Epidermal melanocyte (primary cell): ENCODE measurements around the gene SHROOM4.

Source experiments
- DNase-seq: peaks from one replicate; pipeline ENCODE4 v3.0.0; 2011; ENCODE audit warnings: low spot score; ENCODE audit not compliant: insufficient read length

The SHROOM4 gene, protein sequence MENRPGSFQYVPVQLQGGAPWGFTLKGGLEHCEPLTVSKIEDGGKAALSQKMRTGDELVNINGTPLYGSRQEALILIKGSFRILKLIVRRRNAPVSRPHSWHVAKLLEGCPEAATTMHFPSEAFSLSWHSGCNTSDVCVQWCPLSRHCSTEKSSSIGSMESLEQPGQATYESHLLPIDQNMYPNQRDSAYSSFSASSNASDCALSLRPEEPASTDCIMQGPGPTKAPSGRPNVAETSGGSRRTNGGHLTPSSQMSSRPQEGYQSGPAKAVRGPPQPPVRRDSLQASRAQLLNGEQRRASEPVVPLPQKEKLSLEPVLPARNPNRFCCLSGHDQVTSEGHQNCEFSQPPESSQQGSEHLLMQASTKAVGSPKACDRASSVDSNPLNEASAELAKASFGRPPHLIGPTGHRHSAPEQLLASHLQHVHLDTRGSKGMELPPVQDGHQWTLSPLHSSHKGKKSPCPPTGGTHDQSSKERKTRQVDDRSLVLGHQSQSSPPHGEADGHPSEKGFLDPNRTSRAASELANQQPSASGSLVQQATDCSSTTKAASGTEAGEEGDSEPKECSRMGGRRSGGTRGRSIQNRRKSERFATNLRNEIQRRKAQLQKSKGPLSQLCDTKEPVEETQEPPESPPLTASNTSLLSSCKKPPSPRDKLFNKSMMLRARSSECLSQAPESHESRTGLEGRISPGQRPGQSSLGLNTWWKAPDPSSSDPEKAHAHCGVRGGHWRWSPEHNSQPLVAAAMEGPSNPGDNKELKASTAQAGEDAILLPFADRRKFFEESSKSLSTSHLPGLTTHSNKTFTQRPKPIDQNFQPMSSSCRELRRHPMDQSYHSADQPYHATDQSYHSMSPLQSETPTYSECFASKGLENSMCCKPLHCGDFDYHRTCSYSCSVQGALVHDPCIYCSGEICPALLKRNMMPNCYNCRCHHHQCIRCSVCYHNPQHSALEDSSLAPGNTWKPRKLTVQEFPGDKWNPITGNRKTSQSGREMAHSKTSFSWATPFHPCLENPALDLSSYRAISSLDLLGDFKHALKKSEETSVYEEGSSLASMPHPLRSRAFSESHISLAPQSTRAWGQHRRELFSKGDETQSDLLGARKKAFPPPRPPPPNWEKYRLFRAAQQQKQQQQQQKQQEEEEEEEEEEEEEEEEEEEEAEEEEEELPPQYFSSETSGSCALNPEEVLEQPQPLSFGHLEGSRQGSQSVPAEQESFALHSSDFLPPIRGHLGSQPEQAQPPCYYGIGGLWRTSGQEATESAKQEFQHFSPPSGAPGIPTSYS (N-terminal part only)

DNA sequence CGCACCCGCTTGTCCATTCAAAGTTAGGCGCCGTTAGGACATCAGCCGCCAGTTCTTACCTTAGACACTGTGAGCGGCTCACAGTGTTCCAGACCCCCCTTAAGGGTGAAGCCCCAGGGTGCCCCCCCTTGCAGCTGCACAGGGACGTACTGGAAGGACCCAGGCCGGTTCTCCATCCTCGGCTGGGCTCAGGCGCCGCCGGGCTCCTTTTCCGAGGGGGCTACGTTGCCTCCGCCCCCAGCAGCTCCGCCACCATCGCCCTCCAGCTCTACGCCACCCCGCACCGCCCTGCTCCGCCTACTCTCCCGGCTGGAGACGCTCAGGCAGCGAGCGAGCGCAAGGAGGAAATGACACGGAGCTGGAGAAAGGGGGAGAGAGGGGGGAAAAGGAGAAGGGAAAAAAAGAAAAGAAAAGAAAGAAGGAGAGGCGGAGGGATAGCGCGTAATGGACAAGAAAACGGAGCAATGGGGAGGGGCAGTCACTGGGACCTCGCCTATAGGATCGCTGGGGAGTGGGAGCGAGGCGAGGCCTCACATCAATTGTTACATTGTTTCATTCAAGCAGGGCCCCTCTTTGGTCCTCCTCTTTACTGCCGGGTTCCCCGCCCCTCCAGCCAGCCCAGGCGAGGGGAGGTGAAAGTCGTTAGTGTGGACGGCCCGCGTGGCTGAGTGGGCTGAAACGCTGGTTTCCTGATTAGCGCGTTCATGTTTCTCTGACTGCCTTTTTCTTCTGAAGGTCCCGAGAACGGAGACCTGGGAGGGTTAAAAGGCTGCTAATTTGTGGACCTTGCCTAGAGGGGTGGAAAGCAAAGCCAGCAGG, at the start of gene SHROOM4:
TSS of gene SHROOM4 (minus strand) at position 352 of the 819 bp plus-strand sequence. CDS start at position 176, 176 bp downstream.
- DNase-seq: no peak

DNA sequence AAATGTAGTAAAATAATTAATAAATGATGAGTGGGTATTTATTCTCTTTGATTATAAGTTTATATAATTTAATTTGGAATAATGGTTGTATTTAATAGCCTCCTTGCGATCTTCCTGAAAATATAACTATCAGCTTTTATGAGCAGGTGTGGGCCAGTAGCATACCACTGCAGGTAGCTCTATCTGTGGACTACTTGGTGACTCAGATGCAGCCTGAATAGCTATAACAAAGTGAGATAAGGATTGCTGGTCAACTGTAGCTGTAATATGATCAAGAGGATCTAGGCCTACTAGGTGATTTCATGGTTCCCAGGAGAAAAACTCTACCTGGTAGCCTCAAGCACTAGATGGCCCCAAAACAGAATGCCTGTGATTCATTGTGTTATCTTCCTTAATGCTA, 49.5 kb upstream of the SHROOM4 start:
- DNase-seq: no peak

DNA sequence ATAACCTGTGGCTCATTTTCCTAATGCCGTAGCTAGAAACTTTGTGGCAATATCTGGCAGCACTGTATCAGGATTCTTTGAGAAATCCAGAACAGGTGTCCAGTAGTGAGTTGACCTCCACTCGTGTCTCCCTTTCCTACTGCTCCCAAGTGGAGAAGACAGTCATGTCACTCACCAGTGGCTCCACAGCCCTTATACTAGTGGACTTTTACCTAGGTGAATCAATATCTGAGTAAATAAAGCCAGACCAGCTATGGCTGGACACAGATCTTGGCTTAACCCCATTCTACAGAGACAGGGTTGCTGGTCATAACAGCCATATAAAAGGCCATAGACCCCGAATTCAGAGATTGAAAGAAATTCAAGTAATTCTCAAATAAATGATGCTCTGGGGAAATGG, 46.5 kb upstream of the SHROOM4 start:
- DNase-seq: no peak

DNA sequence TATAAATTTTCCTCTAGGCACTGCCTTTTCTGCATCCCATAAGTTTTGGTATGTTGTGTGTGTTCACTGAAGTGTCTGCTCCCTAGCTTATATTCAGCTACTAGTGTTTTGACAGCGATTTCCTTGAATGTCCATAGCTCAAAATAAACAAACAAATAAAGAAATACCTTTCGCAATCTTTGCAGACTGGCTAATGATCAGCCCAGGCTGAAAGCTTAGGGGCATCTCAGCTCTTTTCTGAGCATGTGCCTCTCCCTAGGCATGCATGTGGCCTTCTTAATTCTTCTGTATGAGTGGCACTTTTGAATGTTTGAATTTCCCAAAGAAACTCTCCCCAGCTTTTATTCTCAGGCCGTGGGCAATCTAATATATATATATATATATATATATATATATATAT, 44.6 kb upstream of the SHROOM4 start:
- DNase-seq: no peak

DNA sequence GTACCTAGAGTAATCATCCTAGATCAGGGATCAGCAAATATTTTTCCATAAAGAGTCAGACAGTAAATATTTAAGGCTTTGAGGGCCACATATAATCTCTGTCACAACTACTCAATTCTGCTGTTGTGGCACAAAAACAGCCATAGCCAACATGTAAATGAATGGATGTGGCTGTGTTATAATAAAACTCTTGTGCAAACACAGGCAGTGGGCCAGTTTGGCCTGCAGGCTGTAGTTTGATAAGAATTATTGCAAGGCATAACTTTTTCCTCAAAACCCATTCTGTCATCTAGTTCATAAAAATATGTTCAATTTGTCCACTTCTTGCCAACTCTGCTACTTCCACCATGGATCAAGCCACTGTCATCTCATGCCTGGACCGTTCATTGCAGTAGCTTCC, 39.4 kb upstream of the SHROOM4 start:
- DNase-seq: no peak

DNA sequence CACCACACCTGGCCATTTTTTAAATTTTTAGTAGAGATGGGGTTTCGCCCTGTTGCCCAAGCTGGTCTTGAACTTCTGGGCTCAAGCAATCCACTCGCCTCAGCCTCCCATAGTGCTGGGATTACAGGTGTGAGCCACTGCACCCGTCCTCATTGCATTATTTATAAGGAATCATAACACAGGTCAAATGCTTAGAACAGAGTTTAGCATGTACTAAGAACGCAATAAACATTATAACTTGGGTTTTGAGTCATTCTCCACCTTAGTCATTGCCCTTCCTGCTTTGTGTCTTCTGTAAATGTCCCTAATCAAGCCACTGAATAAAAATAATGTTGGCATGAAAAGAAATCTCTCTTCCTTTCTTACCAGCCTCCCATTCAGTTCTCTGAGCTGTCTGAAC, 38.5 kb upstream of the SHROOM4 start:
- DNase-seq: no peak

DNA sequence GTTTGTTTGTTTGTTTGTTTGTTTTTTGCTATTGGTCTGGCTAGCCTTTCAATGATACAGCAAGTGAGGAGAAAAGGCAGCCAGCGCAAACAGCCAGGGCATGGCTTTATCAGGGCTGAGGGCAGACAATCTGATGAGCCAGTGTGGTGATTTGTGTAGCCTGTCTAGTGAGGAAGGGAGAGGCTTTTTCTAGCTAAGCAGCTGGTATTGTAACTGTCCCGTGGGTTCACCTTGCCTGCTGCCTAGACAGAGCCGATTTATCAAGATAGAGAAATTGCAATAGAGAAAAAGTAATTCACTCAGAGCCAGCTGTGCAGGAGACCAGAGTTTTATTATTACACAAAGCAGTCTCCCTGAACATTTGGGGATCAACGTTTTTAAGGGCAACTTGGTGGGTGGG, 28.2 kb upstream of the SHROOM4 start:
- DNase-seq: no peak

DNA sequence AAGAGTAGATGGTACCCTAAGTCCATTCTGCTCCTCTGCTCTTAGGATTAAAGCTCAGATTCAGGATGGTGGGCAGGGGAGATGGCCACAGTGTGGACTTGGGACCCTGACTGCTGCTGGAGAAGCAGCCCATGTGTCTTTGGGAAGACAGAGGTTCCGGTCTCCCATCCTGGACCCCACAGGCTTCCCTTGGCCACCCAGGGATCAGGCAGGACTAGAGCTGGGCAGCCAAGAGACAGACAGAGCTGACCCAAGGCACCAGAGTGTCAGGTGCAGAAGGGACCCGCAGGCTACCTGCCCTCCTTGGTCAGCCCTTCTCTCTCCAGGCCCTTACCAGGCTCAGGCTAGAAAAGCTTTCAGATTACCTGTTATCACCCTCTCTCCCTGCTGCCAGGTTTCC, 25.7 kb upstream of the SHROOM4 start:
- DNase-seq: no peak

DNA sequence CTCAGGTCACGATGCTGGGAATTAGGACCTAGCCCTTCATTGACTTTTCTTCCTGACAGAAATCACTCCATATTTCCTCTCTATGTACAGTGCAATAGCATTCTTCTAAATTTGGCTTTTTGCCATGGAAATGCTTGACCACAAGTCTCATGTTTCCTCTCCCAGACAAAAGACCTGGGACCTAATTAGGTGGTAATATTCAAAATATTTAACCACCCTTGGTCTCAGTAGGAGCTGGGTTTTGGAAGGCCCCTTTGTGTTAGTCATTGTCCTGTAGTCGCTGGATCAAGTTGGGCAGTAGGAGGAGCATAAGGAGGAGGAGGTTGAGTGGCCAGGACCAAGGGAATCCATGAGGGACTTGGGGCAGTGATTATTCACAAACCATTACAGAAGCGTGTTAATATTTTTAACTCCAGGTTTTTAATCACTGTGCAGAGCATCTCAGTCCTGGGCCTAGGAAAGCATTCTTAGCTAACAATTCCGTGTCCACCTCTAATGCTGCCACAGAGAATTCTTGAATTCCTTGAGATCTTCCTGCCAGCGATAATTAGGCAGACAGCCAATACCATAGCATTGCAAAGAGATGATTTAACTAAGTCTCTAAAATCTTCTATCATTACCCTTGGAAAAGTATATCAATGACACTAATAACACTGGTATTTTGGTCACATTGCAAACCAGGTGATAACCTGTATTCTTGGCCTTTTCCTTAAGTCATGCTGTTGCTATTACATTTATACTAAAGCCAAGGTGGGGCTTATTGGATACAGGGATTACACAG, 25.0 kb upstream of the SHROOM4 start:
- DNase-seq: no peak

DNA sequence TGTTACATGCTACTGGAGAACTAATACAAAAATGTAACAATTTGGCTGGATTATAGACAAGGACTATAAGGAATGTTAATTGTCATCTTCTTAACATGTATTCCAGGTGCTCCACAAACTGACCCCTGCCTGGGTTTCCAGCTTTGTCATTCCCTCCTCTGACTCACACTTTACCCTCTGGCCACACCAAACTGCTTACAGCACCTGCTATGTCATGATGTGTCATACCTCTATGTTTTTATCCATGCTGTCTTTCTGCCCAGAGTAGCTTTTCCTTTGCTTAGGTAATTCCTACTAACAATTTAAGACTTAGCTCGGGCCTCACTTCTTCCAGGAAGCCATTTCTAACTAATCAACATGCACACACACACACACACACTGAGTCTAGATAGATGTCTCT, 14.0 kb upstream of the SHROOM4 start:
- no peak for DNase-seq

DNA sequence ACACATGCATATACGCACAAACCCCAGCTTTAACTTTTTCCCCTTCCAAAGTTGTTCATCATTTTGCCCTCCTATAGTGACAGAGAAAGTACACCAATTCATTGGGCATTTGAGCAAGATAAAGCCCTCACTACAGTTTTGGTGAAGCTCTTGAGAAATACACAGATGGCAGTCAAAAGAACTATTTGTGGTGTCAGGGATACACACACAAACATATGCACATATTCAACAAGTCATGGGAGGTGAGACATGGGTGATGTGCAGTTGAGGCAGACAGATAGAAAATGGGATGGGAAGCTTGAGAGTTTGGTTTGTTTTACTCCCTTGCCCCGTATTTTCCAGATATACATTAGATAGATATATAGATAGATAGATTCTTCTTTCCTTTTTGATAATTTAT, 11.8 kb upstream of the SHROOM4 start:
- DNase-seq: no peak

DNA sequence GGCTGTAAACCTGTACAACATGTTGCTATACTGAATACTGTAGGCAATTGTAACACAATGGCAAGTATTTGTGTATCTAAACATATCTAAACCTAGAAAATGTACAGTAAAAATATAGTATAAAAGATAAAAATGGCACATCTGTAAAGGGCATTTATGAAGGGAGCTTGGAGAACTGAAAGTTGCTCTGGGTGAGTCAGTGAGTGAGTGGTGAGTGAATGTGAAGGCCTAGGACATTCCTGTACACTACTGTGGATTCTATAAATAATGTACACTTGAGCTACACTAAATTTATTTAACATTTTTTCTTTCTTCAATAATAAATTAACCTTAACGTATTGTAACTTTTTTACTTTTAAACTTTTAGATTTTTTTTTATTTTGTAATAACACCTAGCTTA, 5.0 kb upstream of the SHROOM4 start:
- DNase-seq: no peak

DNA sequence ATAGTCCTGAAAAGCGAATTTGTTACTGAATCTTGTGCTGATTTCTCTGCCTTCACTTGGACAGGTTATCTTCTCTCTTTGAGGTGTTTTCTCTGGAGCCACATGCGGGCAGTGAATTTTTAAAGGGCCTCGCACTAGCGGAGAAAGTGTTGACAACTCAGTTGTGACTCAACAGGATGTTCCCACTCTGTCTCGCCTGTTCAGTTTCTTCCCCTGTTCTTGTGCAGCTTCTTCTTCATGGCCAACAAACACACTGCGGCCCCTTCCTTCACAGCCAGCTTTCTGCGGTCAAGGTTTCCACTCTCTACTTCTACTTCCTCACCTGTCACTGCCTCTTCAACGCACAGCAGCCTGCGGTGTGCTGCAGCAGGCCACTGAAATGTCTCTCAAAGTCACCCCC, 1.1 kb upstream of the SHROOM4 start:
- no peak for DNase-seq

DNA sequence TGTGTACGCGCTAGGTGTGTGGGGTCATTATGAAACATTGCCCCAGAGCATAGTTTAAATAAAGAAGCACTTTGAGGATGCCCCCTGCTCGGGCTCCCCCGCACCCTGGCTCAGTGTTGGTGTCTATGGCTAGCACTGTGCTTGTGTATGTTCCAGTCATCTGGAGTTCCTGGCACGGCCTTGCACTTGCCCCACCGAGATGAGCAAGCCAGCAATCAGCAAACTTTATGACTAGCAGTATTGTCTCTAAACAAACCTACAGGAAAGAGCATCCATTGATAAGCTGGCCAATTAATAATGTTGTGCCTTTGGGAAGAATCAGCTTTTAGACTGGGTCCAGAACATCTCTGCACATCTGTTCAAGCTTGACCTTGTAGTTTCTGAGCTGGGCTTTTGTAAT, 707 bp upstream of the SHROOM4 start:
- DNase-seq: no peak

DNA sequence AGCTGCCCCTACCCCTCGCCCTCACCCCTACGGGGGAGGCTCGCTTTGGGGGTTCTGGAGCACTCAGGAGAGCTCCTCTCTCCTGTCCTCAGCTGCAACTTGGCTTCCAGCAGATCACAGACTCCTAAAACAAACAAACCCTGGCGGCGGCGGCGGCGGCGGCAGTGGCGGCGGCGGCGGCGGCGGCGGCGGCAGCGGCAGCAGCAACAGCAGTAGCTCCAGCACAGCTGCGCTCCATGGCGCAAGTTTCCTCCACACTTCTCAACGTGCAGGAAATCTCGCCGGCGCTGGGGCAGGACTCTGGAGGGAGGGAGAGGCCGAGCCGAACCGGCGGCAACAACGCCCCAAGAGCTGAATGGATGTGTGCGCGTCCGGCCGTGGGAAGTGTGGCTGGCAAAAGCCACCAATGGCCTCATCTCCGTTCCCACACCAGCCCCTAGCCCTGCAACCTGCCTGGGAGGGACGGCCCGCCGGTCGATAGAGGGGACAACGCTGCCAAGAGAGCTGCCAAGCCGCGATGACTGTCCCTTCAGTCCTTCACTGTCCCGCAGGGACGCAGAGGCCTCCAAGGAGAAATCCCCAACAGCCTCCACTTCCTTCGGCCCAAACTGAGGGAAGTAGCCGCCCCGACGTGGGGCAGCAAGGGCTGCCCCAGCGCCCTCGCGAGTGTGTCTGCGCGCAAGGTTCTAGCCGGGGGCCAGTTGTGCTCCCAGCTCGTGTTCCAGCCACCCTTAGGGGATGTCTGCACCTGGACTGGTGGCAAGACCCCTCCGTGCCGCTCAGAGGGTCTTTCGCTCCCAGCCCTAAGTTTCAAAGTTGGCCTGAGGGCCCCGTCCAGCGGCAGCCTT, 775 bp downstream of the SHROOM4 start:
- no peak for DNase-seq

DNA sequence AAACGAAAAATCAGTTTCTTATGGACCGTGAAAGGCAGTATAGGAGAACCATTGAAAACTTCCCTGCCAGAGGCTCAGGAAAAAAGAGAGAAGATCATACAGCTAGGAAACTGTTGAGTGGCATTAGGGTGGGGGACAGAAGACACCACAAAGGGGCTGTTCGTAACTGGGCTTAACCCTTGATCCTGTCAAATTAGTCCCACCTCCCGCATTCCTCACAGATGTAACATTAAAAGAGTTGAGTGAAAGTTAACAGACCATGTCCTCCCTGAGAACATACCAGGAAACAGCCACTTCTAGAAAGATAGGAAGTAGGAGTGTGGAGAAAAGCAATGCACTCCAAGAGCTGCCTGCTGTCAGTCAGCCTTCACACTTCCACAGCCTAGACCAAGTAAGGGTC, 8.7 kb downstream of the SHROOM4 start:
- DNase-seq: no peak

DNA sequence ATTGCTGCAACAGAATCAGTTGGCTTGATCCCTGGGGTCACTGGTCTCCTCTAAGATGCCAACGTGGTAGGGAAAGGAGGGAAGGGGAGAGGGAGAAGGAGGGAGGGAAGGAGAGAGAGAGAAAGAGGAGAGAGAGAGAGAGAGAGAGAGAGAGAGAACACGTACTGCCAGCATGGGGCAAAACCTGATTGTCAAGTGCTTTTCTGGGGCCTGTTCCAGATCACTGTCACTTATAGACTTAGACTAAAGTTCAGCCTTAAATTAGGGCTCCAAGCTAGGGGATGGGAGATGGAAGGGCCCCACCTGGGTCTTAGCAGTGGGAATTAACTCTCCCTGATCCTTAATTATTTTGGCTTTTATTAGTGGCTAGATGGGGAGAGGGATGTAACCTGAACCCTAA, 12.9 kb downstream of the SHROOM4 start:
- DNase-seq: no peak

DNA sequence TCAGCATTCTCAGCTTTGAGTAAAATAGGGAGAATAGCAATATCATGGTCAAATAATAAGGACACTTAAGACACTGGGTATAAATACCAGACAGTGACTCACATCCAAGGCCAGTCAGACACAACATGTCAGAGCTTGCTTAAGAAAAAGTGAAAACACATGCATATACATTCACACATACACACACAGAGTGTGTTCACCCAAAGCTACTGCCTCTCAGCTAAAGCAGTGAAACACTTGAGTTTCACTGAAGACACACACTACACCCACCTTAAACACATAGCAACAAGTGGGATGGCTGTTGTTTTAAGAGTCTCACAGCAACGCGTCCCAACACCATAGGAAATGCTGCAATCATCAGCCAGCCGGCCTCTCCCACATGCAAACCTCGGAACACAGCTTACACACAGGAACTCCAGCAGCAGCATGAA, 14.4 kb downstream of the SHROOM4 start:
- DNase-seq: no peak

DNA sequence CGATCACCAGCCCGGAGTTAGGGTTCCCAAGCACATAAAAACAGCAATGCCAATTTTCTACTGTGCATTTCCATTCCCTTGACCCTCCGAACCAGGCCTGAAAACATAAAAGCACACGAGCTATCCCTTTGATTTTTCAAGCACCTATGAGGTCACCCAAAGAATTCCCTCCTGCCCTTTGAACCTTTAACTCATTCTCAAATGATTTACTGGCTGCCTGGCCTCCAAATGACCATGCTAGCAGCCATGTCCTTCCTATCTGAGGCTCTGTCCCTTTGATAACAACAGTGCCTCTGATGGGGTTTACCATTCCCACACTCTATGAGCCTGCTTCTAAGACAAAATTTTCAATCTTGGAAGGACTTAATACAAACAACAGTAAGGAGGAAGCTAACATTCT, 15.2 kb downstream of the SHROOM4 start:
- no peak for DNase-seq
